GM21737 (cell line): Measurements from ENCODE around the gene HCN3.
"Not testable (repeated sequence)": the region's sequence is repeated elsewhere in the genome, so short reads cannot be mapped to it uniquely, and the experiment has no call there.

ENCODE experiments used
- ATAC-seq: cut with Tn5 transposase; IDR thresholded peaks from one replicate; pipeline ENCODE4 v1.9.1; 2021; ENCODE audit warnings: mild to moderate bottlenecking, moderate library complexity; ENCODE audit not compliant: unreplicated experiment

HCN3 gene

GRCh38 chr1:155277070-155277901, at the start of gene HCN3:
HCN3 (plus strand) TSS chr1:155277463; CDS start chr1:155277591, 128 bp downstream.
- ATAC-seq, result peak; percentile 65

DNA sequence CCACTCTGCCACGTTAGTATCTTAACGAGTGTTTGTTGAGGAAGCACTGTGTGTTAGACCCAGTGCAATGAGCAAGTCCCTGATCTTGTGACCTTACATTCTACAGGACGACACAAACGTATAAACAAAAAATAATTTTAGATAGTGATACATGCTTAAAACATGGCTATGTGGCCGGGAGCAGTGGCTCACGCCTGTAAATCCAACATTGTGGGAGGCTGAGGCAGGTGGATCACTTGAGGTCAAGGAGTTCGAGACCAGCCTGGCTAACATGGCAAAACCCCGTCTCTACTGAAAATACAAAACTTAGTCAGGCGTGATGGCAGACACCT, 49.2 kb upstream of the HCN3 start:
- ATAC-seq, result no peak

GRCh38 chr1:155231302-155231701, 46.0 kb upstream of the HCN3 start:
- ATAC-seq, result not testable (repeated sequence)

DNA sequence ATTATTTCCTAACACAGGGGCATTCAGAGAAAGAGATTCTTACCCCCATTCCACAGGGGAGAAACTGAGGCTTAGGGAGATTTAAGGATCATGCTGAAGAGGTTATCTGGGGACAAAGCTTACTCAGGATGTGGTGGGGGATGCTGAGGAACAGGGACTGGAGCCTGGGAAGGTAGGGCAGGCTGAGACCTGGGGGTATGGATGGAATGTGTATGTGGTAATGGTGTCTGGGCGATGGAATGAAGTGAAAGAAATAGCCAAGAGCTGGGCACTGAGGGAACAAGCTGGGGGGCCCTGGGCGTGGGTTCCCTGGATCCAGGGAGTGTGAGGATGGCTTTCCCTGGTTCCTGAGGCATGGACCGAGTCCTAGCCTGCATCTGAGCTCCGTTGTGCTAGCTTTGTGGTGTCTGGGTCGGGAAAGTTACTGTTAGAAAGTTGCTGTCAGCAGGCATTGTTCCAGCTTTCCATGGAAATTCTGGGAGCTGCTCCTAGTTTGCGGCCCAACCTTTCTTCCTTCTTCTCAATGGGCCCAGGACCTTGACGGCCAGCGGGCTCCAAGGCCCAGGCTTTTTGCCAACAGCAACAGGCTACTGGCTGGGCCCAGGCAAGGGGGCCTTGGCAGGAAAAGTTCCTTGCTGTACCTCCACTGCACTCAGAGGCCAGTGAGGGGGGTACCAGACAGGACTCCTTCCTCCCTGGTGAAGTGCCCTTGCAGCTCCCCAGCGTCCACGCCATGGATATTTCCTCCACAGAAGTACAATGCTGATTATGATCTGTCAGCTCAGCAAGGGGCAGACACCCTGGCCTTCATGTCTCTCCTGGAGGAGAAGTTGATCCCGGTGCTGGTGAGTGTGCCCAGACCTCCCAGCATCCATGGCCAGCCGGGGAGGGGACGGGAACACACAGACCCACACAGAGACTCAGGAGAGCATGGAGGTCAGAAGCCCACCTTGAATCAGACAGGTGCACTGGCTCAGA, 45.0 kb upstream of the HCN3 start:
- not testable (repeated sequence) for ATAC-seq

- ATAC-seq, result not testable (repeated sequence)
These were observed 43.8 kb upstream of the HCN3 start for GRCh38 chr1:155233502-155233901.

- not testable (repeated sequence) for ATAC-seq
These were observed 41.9 kb upstream of the HCN3 start for GRCh38 chr1:155235375-155235774.

DNA sequence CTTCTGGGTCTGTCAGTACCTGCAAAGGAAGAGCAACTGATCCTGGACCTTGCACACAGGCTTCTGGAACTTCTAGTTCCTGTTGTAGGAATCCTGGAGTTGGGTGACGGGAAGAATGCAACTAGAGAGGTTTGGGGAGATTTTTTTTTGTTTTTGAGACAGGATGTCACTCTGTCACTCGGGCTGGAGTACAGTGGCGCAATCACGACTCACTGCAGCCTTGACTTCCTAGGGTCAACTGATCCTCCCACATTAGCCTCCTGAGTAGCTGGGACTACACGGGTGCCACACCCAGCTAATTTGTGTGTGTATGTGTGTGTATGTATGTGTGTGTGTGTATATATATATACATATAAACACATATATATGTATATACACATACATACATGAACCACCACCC, 40.8 kb upstream of the HCN3 start:
- no peak for ATAC-seq

DNA sequence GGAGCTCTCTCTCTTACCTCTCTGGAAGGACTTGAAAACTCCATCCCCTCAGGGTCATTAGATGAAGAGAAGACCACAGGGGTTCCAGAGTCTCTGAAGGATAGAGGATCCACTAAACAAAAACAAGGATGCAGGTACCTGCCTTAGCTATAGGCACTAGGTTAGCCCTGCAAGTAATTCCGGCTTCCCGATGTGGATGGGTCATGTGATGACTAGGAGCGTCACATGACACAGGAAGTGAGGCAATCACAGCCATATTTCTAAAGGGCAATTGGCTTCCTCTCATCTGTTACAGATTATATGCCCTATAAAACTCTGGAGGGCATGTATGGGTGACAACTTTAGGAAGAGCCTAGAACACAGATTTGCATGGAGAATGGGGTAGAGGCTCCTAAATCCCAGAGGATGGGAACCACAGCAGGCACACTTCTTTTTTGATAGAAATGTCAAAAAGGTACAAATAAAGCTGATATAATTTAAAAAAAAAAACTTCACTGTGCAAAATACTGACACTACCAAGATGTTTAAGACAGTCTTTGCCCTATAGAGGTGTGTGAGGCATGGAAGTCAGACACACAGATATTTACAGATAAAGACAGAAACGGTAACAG, 36.1 kb upstream of the HCN3 start:
- no peak for ATAC-seq

- ATAC-seq, result no peak
These were observed 35.4 kb upstream of the HCN3 start for GRCh38 chr1:155241841-155242264.

DNA sequence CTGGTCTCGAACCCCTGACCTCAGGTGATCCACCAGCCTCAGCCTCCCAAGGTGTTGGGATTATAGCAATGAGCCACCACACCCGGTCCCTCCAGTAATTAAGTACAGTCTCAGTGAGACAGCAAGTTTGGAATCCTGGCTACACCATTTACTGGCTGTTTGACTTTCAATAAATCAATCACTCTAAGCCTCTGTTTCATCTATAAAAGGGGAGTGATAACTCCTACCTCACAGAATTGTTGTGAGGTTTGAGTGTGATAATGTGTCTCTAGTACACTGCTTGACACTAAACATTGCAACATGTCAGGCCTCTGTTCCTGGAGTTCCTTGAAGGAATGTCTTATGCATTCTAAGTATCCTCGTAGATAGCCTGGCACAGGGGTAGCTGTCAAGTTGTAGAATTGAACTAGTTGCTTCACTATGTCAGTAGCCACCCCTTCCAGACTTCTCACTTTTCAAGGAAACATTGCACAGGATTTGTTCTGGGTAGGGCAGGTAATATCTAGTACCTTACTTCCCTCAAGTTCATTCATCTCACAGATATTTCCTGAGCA, 34.4 kb upstream of the HCN3 start:
- no peak for ATAC-seq

DNA sequence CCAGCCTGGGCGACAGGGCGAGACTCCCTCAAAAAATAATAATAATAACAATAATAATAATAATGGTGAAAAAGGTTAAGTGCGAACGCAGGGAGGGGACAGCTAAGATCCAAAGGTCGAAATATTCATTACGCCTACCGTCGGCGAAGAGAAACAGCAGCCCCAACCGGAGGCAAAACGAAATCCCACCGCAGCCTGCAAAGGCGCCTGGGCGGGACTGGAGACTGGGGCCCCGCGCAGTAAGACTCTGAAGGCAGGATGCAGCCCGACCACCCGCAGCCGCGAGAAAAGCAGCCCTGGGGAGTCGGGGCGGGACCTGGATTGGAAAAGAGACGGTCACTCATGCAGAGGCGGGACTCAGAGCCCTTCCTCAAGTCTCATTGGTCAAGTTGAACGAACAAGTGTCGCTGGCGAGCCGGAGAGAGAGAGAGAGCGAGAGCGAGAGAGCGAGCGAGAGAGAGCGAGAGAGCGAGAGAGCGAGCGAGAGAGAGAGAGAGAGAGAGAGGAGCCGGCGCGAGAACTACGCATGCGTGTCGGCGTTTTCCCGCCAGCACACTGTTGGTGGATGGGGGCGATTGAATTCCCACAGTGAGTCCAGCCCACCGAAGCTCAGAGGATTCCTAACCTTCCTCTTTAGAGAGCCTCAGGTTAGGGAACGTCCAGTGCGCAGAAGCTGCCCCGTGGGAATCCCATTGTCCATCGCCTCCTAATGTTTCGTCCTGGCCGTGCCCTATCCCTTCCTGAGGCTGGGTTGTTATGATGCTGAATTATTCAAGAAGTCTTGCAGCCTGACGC, 32.7 kb upstream of the HCN3 start:
- ATAC-seq, result peak; percentile 87

GRCh38 chr1:155245163-155245524, 32.1 kb upstream of the HCN3 start:
- ATAC-seq, result no peak

- ATAC-seq, result not testable (repeated sequence)
These were observed 30.5 kb upstream of the HCN3 start for GRCh38 chr1:155246796-155247195.

DNA sequence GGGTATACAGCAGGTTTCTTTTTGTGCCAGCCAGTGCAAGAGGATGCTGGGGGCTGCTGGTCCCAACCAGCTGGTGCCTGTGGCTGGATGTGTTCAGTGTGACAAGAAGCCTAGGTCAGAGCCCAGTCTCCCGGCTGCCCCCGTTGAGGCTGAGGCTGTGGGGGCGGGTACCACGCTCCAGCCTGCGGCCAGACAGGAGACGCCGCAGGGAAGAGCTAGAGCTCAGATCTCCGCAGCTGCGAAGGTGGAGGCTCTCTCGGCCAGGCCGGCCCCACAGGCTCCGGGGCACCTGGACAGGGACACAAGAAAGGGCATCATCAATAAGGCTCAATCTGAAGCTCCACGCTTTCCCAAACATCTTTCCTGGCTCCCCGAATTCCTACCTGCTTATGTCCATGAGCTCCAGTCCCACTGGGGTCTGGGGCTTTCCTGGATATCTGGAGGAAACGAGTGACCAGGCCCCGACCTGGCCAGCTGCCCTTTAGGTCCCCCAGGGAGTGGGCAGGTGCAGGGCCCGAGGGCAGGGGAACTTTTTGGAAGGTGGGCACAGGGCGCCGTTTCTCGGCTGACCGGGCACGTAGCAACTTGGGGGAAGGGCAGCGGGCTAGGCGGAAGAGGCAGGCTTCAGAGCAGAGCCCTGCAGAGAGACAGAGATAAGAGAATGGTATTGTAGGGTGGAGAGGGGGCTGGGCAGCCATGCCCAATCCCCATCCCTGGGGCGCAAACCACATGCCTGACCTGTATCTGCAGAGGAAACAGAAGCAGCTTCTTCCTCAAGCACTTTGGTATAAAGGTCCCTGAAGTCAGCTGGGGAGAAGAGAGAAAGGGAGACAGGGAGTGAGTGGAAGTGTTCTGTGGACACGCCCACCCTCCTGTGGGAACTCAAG, 29.4 kb upstream of the HCN3 start:
- no peak for ATAC-seq

- peak; percentile 11 for ATAC-seq
These were observed 27.0 kb upstream of the HCN3 start for GRCh38 chr1:155250246-155250632.

GRCh38 chr1:155250633-155251449, 26.4 kb upstream of the HCN3 start:
- ATAC-seq, result peak; percentile 80

GRCh38 chr1:155251566-155251965, 25.7 kb upstream of the HCN3 start:
- no peak for ATAC-seq

DNA sequence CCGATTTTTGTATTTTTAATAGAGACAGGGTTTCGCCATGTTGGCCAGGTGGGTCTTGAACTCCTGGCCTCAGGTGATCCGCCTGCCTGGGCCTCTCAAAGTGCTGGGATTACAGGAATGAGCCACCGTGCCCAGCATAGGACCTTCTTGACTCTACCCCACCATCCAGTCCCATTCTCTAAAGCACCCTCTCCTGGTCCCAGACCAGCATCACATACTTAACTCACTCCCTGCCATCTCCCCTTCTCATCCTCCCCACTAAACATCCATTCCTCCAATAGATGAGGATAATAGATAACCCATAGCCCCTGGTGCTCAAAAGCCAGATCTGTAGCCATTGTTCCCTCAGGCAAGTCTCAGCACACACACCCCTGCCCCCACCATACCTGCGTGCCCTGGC, 24.1 kb upstream of the HCN3 start:
- ATAC-seq, result no peak
